Fibroblast of pulmonary artery (primary cell): ENCODE data around the gene AUTS2.

Experiments
- DNase-seq: peaks from one replicate; pipeline ENCODE4 v3.0.0-alpha.2; 2010; ENCODE audit warnings: low read depth
- H3K4me3 ChIP-seq: replicated peaks from 2 replicates; pipeline ENCODE4 v1.5.1; 2011; ENCODE audit warnings: low read depth, mild to moderate bottlenecking, control low read depth, low read length, moderate library complexity
- TF ChIP-seq, protein P1 (sequence below): IDR thresholded peaks from 2 replicates; pipeline ENCODE4 v1.5.1; 2011; ENCODE audit warnings: mild to moderate bottlenecking, control low read depth, low read length, inconsistent platforms; ENCODE audit errors: missing control alignments

The AUTS2 gene

DNA sequence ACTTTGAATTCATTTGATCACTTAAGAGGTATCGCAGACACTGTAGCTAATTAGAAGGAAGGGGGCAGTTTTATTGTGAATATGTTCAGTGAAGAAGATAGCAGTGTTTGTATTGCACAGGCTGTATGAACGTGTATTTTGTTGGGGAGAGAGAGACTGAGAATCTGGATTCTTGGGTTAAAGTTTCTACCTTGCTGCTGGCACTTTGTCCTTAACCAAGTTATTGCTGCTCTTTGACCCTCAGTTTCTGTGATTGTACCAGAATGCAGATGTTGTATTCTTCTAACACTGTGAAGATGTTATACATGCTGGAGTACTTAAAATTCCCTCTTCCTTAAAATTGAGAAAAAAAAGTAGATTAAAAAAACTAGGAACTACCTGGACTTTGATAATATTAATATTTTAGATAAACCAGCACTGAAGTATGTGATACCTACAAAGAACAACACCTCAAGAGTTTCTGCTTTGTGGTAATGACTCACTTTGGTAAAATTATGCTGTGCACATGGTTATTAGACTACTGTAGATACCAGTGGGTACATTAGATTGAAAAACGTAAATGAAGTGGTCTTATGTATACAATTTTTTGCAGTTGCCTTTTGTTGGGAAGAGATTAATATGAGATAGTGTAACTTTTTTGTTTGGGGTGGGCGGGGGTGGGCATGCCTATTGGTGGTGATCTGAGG lies 321.3 kb downstream of the AUTS2 start:
- no peak for DNase-seq
- TF ChIP-seq, protein P1, sequence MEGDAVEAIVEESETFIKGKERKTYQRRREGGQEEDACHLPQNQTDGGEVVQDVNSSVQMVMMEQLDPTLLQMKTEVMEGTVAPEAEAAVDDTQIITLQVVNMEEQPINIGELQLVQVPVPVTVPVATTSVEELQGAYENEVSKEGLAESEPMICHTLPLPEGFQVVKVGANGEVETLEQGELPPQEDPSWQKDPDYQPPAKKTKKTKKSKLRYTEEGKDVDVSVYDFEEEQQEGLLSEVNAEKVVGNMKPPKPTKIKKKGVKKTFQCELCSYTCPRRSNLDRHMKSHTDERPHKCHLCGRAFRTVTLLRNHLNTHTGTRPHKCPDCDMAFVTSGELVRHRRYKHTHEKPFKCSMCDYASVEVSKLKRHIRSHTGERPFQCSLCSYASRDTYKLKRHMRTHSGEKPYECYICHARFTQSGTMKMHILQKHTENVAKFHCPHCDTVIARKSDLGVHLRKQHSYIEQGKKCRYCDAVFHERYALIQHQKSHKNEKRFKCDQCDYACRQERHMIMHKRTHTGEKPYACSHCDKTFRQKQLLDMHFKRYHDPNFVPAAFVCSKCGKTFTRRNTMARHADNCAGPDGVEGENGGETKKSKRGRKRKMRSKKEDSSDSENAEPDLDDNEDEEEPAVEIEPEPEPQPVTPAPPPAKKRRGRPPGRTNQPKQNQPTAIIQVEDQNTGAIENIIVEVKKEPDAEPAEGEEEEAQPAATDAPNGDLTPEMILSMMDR = no peak
- no peak overlapping the region for H3K4me3 ChIP-seq

DNA sequence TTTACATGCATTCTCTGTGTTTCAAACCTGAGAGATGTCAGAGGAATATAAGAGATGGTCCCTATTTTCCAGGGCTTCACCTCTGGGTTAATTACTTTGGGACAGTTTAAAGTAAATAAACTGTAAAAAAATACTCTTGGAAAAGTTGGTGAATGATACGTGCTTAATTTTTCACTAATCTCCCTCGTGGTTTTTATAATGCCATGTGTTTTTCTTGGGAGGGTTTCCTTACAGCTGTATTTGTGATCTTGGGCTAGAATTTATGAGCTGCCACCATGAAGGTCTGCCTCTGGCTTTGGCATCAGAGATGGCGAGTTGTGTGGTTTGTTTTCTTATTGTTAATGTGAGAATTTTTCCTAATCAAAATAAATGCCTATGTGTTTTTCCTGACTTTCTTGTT lies 322.5 kb downstream of the AUTS2 start:
- H3K4me3 ChIP-seq = no peak overlapping the region
- no peak for DNase-seq
- TF ChIP-seq, protein P1 = no peak

DNA sequence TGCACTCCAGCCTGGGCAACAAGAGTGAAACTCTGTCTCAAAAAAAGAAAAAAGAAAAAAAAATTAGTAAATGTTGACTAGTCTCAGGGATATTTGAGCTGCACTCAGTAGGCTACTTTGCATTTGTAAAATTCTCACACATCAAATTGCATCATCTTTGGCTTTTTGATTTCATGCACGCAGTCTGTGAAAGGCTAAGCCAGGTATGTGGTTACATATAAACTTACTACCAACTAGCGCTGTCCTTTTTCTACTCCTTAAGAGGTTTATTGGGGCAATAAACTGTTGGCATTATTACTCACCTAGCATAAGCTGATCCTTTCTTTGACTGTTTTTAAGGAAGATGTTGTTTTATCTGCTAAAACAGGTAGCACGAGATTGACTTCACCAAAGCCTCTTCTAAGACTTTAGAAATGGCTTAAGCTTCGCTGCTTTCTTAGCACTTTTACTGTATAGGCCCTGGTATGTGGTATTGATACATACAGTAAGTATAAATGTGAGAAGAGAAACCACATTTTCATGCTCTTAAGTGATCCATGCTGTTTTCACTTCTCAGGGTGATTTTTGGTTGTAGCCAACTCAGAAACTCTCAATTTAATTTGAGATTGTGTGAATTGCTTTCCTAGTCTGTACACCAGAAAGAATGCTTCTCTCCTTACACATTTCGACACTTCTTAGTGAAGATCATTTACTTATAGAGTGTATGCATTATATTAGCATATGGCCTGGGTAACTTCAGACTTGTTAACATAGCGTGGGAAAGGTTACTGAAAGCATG lies 323.9 kb downstream of the AUTS2 start:
- TF ChIP-seq, protein P1 = no peak
- DNase-seq = no peak
- no peak overlapping the region for H3K4me3 ChIP-seq

DNA sequence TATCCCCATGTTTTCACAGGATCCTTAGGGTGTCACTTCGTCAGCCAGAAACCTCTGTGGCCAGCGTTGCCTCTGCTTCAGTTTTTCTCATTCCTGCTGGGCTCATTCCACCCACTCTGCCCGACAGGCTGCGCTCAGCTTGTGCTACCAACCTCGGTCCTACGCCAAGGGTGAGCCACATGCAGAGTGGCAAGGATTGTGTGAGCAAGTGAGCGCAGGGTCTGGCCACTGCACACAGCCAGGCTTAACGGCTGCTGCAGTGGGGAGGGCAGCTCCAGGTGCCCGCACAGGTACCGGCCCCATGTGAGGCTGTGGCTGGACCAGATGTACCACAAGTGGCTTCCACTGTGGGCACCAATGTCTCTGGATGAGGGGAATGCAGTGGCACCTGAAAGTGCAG lies 329.2 kb downstream of the AUTS2 start:
- TF ChIP-seq, protein P1 = no peak

DNA sequence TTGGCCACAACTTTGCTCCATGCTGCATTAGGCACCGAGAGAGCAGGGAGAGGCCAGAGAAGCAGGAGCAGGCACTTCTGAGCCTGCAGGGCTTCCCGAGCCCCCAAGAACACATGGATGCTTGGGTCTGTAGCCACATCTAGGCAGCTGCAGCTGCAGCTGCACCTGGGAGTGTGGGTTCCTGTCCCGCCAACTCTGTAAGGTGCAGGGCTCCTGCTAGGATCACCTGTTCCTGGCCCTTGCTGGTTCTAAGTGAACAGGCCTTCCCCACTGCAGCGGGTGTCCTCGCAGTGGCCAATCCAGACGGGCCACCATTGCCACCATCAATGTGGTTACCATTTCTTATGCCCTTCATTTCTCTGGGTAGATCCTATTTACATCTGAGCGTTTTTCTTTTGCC lies 330.3 kb downstream of the AUTS2 start:
- no peak overlapping the region for H3K4me3 ChIP-seq
- TF ChIP-seq, protein P1 = no peak
- no peak for DNase-seq

More for the DNA sequence above, 329.2 kb downstream of the AUTS2 start:
- DNase-seq = no peak
- no peak overlapping the region for H3K4me3 ChIP-seq

DNA sequence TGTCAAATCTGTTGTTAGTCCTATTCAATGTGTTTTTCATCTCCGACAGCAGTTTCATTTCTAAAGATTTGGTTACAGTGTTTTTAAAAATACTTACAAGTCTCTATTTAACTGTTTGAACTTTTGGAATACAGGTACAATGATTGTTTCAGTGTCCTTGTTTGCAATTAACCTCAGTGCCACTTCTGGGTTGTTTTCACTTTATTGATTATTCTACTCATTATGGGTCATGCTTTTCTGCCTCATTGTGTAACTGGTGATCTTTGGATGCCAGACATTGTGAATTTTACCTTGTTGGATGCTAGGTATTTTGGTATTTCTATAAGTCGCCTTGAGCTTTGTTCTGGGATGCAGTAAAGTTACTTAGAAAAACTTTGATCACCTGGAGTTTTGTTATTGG lies 331.3 kb downstream of the AUTS2 start:
- no peak overlapping the region for H3K4me3 ChIP-seq
- no peak for DNase-seq

More for the DNA sequence above, 331.3 kb downstream of the AUTS2 start:
- TF ChIP-seq, protein P1 = no peak
